GOT3 (cell line): Measurements from ENCODE around the gene TUB.

Experiments used
- DNase-seq: peaks from one replicate; lab custom pipeline; 2025; ENCODE audit warnings: mixed read lengths; lab: John Stamatoyannopoulos, UW

TUB gene

DNA sequence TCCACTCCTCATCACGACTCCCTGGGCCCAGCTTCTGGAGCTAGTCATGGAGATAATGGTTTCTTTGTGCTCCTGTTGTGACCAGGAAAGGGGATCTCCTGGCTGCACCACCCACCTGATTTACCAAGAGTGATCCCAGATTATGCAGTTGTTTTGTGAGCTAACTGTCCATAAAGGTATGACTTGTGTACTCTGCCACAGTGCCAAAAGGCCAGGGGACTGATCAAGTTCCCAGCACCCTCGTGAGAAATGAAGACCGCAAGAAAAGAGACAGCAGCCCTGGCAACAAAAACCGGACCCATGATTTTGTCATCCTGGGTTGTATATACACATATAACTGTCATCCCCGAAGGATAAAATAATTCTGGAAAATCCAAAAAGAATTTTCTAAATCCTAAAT is 26.6 kb downstream of the TUB start:
- no peak for DNase-seq

GRCh38 chr11:8108421-8108820 is 27.4 kb downstream of the TUB start:
- DNase-seq, result no peak

- no peak for DNase-seq
Measured at GRCh38 chr11:8109675-8110074, 28.7 kb downstream of the TUB start.

- DNase-seq, result no peak
Measured at GRCh38 chr11:8110396-8110795, 29.4 kb downstream of the TUB start.

DNA sequence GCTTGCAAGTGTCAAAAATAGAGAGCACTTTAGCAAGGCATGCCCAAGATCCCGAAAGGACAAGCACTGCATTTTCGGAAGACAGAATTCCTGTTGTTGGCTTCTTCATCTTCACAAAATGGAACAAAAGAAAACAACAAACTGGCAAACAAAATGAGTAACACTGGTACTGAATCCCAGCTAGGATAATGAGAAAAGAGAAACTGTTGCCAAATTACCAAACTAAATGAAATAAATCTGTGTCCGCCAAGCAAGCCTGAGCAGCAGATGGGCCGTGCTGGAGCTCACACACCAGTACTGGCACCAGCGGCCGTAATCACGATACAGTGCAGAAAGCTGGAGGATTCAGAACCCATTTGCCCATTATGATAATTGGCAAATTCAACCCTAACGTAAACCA is 30.6 kb downstream of the TUB start:
- DNase-seq, result no peak

- DNase-seq, result no peak
Measured at GRCh38 chr11:8122173-8122764, 41.3 kb downstream of the TUB start.

GRCh38 chr11:8126649-8127289 is 45.8 kb downstream of the TUB start:
- no peak for DNase-seq

- no peak for DNase-seq
Measured at GRCh38 chr11:8127447-8127846, 46.4 kb downstream of the TUB start.

DNA sequence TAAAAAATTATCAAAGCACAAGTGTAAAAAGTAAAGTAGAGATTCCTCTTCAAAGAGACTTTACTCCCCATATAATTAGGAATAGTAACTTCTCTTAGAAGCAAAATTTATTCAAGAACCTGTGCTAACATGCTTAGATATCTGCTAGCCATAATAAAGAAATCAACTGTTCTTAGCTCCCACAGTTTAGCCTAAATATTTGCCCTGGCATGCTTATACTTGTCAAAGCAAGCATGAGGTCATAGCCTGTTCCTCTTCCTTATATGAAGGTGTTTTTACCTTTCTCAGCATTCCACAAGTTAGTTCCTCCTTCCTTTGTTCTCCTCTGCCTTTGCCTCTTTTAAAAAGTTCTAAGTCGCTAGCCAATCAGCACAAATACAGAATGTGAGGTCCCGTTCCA is 57.5 kb downstream of the TUB start:
- DNase-seq, result no peak

DNA sequence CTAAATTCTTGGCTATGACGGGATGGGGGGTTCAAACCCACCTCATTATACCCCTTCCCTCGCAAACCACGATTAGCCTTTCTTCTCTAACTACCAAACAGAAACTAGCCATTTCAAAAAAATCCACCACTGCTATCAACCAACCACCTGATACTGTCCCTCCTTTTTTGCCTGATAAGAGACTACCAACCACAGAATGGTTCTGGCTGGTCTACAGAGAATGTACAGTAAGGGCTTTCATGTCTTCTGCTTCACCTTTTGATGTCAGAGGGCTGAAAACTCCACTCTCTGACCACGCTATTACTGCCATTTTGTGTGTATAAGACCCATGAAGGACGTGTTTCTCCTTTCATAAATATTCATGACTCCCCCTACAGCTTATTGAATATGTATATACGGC is 68.7 kb downstream of the TUB start:
- no peak for DNase-seq
